Brain microvascular endothelial cell (primary cell): ENCODE measurements around the gene HYI.
"Not testable (repeated sequence)": the region's sequence is repeated elsewhere in the genome, so short reads cannot be mapped to it uniquely, and the experiment has no call there.

Source experiments
- DNase-seq: peaks from one replicate; pipeline ENCODE4 v3.0.0-alpha.2; 2020
- H3K27ac ChIP-seq: fragments of 250-450 bp; sonication (Bioruptor Pico); 2 replicates; pipeline ENCODE4 v1.5.1; 2020; ENCODE audit warnings: mild to moderate bottlenecking, moderate library complexity
- H3K27me3 ChIP-seq: fragments of 250-450 bp; sonication (Bioruptor Pico); replicated peaks from 2 replicates; pipeline ENCODE4 v1.5.1; 2020; ENCODE audit warnings: mild to moderate bottlenecking
- H3K36me3 ChIP-seq: fragments of 250-450 bp; sonication (Bioruptor Pico); replicated peaks from 2 replicates; pipeline ENCODE4 v1.5.1; 2020; ENCODE audit warnings: mild to moderate bottlenecking
- H3K4me3 ChIP-seq: 2 replicates; pipeline ENCODE4 v1.5.1; 2011; ENCODE audit warnings: low read depth, mild to moderate bottlenecking, control low read depth, low read length, moderate library complexity
- in situ Hi-C: cut with HindIII; loops from 2 replicates; pipeline ENCODE4 v1.10.0; 2017; ENCODE audit warnings: low sequenced_read_pairs, low pct_ligation_motif_present
- TF ChIP-seq, protein P1 (sequence below): IDR thresholded peaks from 2 replicates; pipeline ENCODE4 v1.5.1; 2011; ENCODE audit warnings: low read depth, mild to moderate bottlenecking, moderate library complexity, low read length, control low read depth, inconsistent platforms; ENCODE audit errors: missing control alignments

The HYI gene

GRCh38 chr1:43420874-43421273 is 32.9 kb downstream of the HYI start:
- in situ Hi-C loops: loop anchor here (25.0 kb wide), 1 partner anchor 184 kb away; no protein-coding TSS in a partner anchor
- Histone ChIP-seq H3K4me3 (no peak overlapping the region), H3K36me3 (peaks cover 79% of the 10 kb centered on the region), H3K27me3 (no peaks in the 10 kb centered on the region), H3K27ac (no peak overlapping the region)
- TF ChIP-seq, protein P1, sequence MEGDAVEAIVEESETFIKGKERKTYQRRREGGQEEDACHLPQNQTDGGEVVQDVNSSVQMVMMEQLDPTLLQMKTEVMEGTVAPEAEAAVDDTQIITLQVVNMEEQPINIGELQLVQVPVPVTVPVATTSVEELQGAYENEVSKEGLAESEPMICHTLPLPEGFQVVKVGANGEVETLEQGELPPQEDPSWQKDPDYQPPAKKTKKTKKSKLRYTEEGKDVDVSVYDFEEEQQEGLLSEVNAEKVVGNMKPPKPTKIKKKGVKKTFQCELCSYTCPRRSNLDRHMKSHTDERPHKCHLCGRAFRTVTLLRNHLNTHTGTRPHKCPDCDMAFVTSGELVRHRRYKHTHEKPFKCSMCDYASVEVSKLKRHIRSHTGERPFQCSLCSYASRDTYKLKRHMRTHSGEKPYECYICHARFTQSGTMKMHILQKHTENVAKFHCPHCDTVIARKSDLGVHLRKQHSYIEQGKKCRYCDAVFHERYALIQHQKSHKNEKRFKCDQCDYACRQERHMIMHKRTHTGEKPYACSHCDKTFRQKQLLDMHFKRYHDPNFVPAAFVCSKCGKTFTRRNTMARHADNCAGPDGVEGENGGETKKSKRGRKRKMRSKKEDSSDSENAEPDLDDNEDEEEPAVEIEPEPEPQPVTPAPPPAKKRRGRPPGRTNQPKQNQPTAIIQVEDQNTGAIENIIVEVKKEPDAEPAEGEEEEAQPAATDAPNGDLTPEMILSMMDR: no peak
- no peak for DNase-seq

- in situ Hi-C loops: loop anchor here (25.0 kb wide), 1 partner anchor 183 kb away; no protein-coding TSS in a partner anchor
- Histone ChIP-seq H3K27ac (no peak overlapping the region), H3K27me3 (no peaks in the 10 kb centered on the region), H3K36me3 (peaks cover 69% of the 10 kb centered on the region), H3K4me3 (no peak overlapping the region)
- TF ChIP-seq, protein P1: no peak
- DNase-seq: no peak
Observed at GRCh38 chr1:43419627-43420425, 33.9 kb downstream of the HYI start.

DNA sequence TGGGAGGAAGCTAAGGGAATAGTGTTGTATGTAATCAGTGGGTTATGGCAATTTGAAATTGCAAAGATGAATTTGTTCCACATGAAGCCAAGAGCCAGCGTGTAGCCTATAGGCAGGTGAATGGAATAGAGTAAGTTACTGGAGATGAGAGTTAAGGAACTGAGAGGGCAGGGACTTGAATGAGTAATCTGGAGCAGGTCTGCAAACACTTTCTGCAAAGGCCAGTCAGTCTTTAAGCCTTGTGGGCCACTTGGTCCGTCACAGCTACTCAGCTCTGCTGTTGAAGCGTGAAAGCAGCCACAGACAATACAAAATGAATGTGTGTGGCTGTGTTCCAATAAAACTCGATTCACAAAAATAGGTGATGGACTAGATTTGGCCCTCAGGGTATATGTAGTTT is 34.9 kb downstream of the HYI start:
- Histone ChIP-seq H3K27me3 (no peaks in the 10 kb centered on the region), H3K4me3 (no peak overlapping the region), H3K36me3 (peaks cover 62% of the 10 kb centered on the region), H3K27ac (no peak overlapping the region)
- TF ChIP-seq, protein P1: no peak
- in situ Hi-C loops: loop anchor here (25.0 kb wide), 1 partner anchor 182 kb away; no protein-coding TSS in a partner anchor
- no peak for DNase-seq

GRCh38 chr1:43415901-43416300 is 37.8 kb downstream of the HYI start:
- TF ChIP-seq, protein P1: no peak
- in situ Hi-C loops: loop anchor here (25.0 kb wide), 1 partner anchor 179 kb away; no protein-coding TSS in a partner anchor
- no peak for DNase-seq
- H3K36me3 ChIP-seq: peaks cover 44% of the 10 kb centered on the region
- no peak overlapping the region for H3K27ac ChIP-seq
- H3K4me3 ChIP-seq: no peak overlapping the region
- no peaks in the 10 kb centered on the region for H3K27me3 ChIP-seq

DNA sequence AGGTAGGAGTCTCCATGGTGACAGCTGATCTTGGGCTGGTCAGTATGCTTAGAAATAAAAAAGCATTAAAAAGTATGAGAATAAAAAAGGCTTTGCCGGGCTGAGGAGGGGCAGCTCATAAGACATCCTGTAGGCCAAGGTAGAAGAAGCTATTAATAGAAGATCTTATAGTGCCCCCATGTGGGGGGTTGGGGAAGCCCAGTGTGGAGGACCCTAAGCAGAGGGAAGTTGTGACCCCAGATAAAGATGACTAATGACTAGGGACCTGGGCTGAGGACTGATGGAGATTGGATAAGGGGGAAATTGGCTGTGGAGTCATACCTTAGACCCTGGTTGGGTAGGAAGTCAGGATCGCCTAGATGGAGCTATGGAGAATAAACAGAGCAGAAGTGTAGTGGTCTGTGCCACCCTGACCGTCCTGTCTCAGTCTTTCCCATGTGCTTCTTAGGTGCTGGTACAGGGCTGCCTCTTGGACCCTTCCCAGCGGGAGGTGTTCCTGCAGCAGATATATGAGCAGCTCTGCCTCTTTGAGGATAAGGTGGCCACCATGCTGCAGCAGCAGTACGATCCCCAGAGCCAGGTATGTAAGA is 39.0 kb downstream of the HYI start:
- DNase-seq: peak; percentile 63
- TF ChIP-seq, protein P1: peak; percentile 77
- Histone ChIP-seq H3K27me3 (no peaks in the 10 kb centered on the region), H3K36me3 (peaks cover 33% of the 10 kb centered on the region), H3K27ac (no peak overlapping the region), H3K4me3 (no peak overlapping the region)
- in situ Hi-C loops: loop anchor here (25.0 kb wide), 1 partner anchor 177 kb away; no protein-coding TSS in a partner anchor

- not testable (repeated sequence) for H3K4me3 ChIP-seq, H3K27me3 ChIP-seq, H3K27ac ChIP-seq, DNase-seq
- in situ Hi-C loops: loop anchor here (25.0 kb wide), 1 partner anchor 176 kb away; no protein-coding TSS in a partner anchor
- H3K36me3 ChIP-seq: peaks cover 20% of the 10 kb centered on the region
Observed at GRCh38 chr1:43413426-43413825, 40.3 kb downstream of the HYI start.
